HepG2 (cell line): ENCODE data around the gene PPM1H. TPM values are rescaled to one million over a fixed set of nuclear protein-coding genes. Genes with fewer than 3 reads are reported as not detected.

ENCODE experiments used
- ATAC-seq: fragments of 200-7000 bp; cut with Tn5 transposase; 3 replicates; pipeline ENCODE4 v1.9.1; 2020; ENCODE audit warnings: mild to moderate bottlenecking, moderate library complexity
- BruUV-seq: library from RNA; stranded (reverse); fragments of 400-500 nt; replicated peaks from 2 replicates; lab custom pipeline; 2021; lab: Mats Ljungman, UMichigan
- CTCF ChIA-PET: fragments of 300-600 bp; formaldehyde crosslinking; extraction: SDS; loops from one replicate; lab custom pipeline; 2021; ENCODE audit warnings: low total read pairs, inconsistent platforms, low intra/inter-chr PET ratio; lab: Yijun Ruan, JAX
- POLR2A ChIA-PET: fragments of 350-600 bp; sonication (Branson Sonifier 250); formaldehyde crosslinking; loops from one replicate; lab custom pipeline; 2020; ENCODE audit warnings: antibody characterized with exemption, inconsistent platforms; lab: Yijun Ruan, JAX
- DNase-seq: peaks from one replicate; pipeline ENCODE4 v3.0.0-alpha.2; 2015; ENCODE audit warnings: low spot score
- FAIRE-seq: peaks from 3 replicates; lab custom pipeline; 2011; peaks lifted over from hg19 to GRCh38; lab: Jason Lieb, UNC
- H2AFZ ChIP-seq: one replicate; pipeline ENCODE4 v1.6.1; 2011; ENCODE audit warnings: low read length, inconsistent platforms
- H3K27ac ChIP-seq: fragments of 300-600 bp; 3 replicates; pipeline ENCODE4 v1.8.0; 2011; ENCODE audit warnings: mixed run types, mild to moderate bottlenecking, mixed read lengths, low read length, inconsistent platforms; ENCODE audit not compliant: insufficient read depth; ENCODE audit errors: extremely low read length
- H3K27me3 ChIP-seq, 2 experiments: fragments of 200-600 bp in 1 of 2; 2 replicates in 1 of 2; 3 replicates in 1 of 2; pipeline versions ENCODE4 v1.6.0 to v1.8.0; 2011; ENCODE audit warnings: low read length in 2 of 2, mild to moderate bottlenecking in 2 of 2, moderate library complexity in 2 of 2, inconsistent platforms in 1 of 2; ENCODE audit not compliant: insufficient read depth in 2 of 2, control insufficient read depth in 1 of 2
- H3K36me3 ChIP-seq, 2 experiments: fragments of 200-600 bp in 1 of 2; replicated peaks in 1 of 2; 2 replicates in 1 of 2; 3 replicates in 1 of 2; pipeline versions ENCODE4 v1.5.1 to v1.8.0; 2011; ENCODE audit warnings: low read length in 2 of 2, inconsistent platforms in 1 of 2; ENCODE audit not compliant: insufficient read depth in 2 of 2, control insufficient read depth in 1 of 2
- H3K4me1 ChIP-seq: 2 replicates; pipeline ENCODE4 v1.5.1; 2012; ENCODE audit warnings: low read length, inconsistent platforms; ENCODE audit not compliant: insufficient read depth
- H3K4me2 ChIP-seq: 2 replicates; pipeline ENCODE4 v1.6.0; 2011; ENCODE audit warnings: low read depth, low read length, inconsistent platforms
- H3K4me3 ChIP-seq, 3 experiments: fragments of 200-600 bp in 1 of 3; sonication (generic), shearing (Covaris generic) in 1 of 3; replicated peaks in 1 of 3; 2 replicates each; pipeline ENCODE4 v1.5.1; 2011 to 2016; ENCODE audit warnings: low read length in 3 of 3, inconsistent platforms in 2 of 3, low read depth in 2 of 3, mild to moderate bottlenecking in 2 of 3, control low read depth in 1 of 3, mixed read lengths in 1 of 3; ENCODE audit not compliant: insufficient read depth in 1 of 3
- H3K79me2 ChIP-seq: one replicate; pipeline ENCODE4 v1.6.1; 2011; ENCODE audit warnings: low read length, inconsistent platforms; ENCODE audit not compliant: insufficient read depth
- H3K9ac ChIP-seq: 2 replicates; pipeline ENCODE4 v1.6.0; 2011; ENCODE audit warnings: mild to moderate bottlenecking, low read depth, low read length, inconsistent platforms; ENCODE audit not compliant: insufficient read depth
- H3K9me3 ChIP-seq: 2 replicates; pipeline ENCODE4 v1.5.1; 2012; ENCODE audit warnings: mild to moderate bottlenecking, low read length
- H4K20me1 ChIP-seq: 2 replicates; pipeline ENCODE4 v1.6.0; 2011; ENCODE audit warnings: inconsistent platforms, mild to moderate bottlenecking, low read length, moderate library complexity; ENCODE audit not compliant: insufficient read depth
- BCL6 ChIP-seq: IDR thresholded peaks from 2 replicates; pipeline ENCODE4 v1.6.1; 2016; ENCODE audit warnings: missing genetic modification reagents, missing compliant biosample characterization
- ESRRA ChIP-seq: sonication (generic); formaldehyde crosslinking; IDR thresholded peaks from 2 replicates; pipeline ENCODE4 v1.5.1; 2020; ENCODE audit warnings: mild to moderate bottlenecking, low read depth, missing genetic modification reagents
- ETV5 ChIP-seq: IDR thresholded peaks from 2 replicates; pipeline ENCODE4 v1.6.1; 2018; ENCODE audit warnings: missing biosample characterization, missing genetic modification reagents, inconsistent platforms, borderline replicate concordance
- FOSL2 ChIP-seq: sonication (generic); formaldehyde crosslinking; IDR thresholded peaks from 2 replicates; pipeline ENCODE4 v1.4.0; 2020; ENCODE audit warnings: missing genetic modification reagents
- HNRNPLL ChIP-seq: fragments of 200-400 bp; formaldehyde crosslinking; IDR thresholded peaks from 2 replicates; pipeline ENCODE4 v1.6.1; 2017; ENCODE audit warnings: mild to moderate bottlenecking, low read depth, low read length; ENCODE audit not compliant: poor library complexity, severe bottlenecking
- NAIF1 ChIP-seq: sonication (generic); formaldehyde crosslinking; IDR thresholded peaks from 2 replicates; pipeline ENCODE4 v1.5.0; 2020; ENCODE audit warnings: mild to moderate bottlenecking, missing genetic modification reagents, borderline replicate concordance
- PAF1 ChIP-seq: IDR thresholded peaks from 2 replicates; pipeline ENCODE4 v1.6.1; 2016; ENCODE audit warnings: missing genetic modification reagents, missing compliant biosample characterization
- SETDB1 ChIP-seq: sonication (generic); formaldehyde crosslinking; IDR thresholded peaks from 2 replicates; pipeline ENCODE4 v1.5.1; 2020; ENCODE audit warnings: missing genetic modification reagents, mild to moderate bottlenecking, borderline replicate concordance
- SOX13 ChIP-seq, 3 experiments: fragments of 450-650 bp in 1 of 3; sonication (generic) in 1 of 3; formaldehyde crosslinking in 1 of 3; IDR thresholded peaks in 2 of 3; conservative IDR thresholded peaks in 1 of 3; 2 replicates each; pipeline versions ENCODE4 v1.5.0 to v1.6.1; 2016 to 2020; ENCODE audit warnings: antibody characterized with exemption in 1 of 3, mild to moderate bottlenecking in 1 of 3, missing compliant biosample characterization in 1 of 3, missing genetic modification reagents in 1 of 3, moderate library complexity in 1 of 3
- ZFP36L1 ChIP-seq: sonication (generic); formaldehyde crosslinking; IDR thresholded peaks from 2 replicates; pipeline ENCODE4 v1.8.0; 2022; ENCODE audit warnings: mild to moderate bottlenecking, missing genetic modification reagents, moderate library complexity
- ZMYM3 ChIP-seq: sonication (generic); formaldehyde crosslinking; IDR thresholded peaks from 2 replicates; pipeline ENCODE4 v1.5.1; 2020; ENCODE audit warnings: mild to moderate bottlenecking, missing genetic modification reagents
- ZNF451 ChIP-seq: sonication (generic); formaldehyde crosslinking; IDR thresholded peaks from 2 replicates; pipeline ENCODE4 v1.5.0; 2020; ENCODE audit warnings: mild to moderate bottlenecking, missing genetic modification reagents
- ZNF7 ChIP-seq: IDR thresholded peaks from 2 replicates; pipeline ENCODE4 v1.6.1; 2016; ENCODE audit warnings: missing biosample characterization, missing genetic modification reagents
- WGBS: methylation state at CpG from one replicate; pipeline ENCODE4 v1.1.6; 2017; ENCODE audit warnings: low lambda C conversion rate; 5-methylcytosine and 5-hydroxymethylcytosine counted together
- in situ Hi-C: cut with HindIII; loops from 2 replicates; pipeline ENCODE4 v1.10.0; 2017; ENCODE audit warnings: low pct_unique_long_range_greater_than_20kb; ENCODE audit not compliant: extremely low pct_ligation_motif_present
- intact Hi-C: fragments of 100-400 bp; cut with micrococcal nuclease; formaldehyde crosslinking; loops from one replicate; pipeline ENCODE4 v1.10.0; 2022; ENCODE audit not compliant: unreplicated experiment
- polyA plus RNA-seq, 8 experiments: library from polyadenylated mRNA; depleted of rRNA in 3 of 8; stranded (reverse) in 7 of 8; unstranded in 1 of 8; fragments of >200 nt; fragmentation: Illumina TruSeq in 4 of 8; extraction: Trizol in 4 of 8; gene quantifications; 2 replicates each; pipeline versions ENCODE4 v1.2.1 to v1.2.3, GENCODE V29; 2011 to 2016; ENCODE audit warnings: low read depth in 4 of 8, missing spikeins in 1 of 8, mixed read lengths in 1 of 8; ENCODE audit not compliant: insufficient read depth in 1 of 8
- total RNA-seq, 5 experiments: library from RNA; depleted of rRNA; stranded (reverse); fragments of >200 nt; fragmentation: Illumina TruSeq; extraction: Trizol; gene quantifications; 2 replicates each; pipeline ENCODE4 v1.2.3, GENCODE V29; 2016; ENCODE audit warnings: low read depth in 1 of 5
- TF ChIP-seq, protein P1 (sequence below), 2 experiments: sonication (generic) in 1 of 2; formaldehyde crosslinking in 1 of 2; IDR thresholded peaks; 2 replicates each; pipeline versions ENCODE4 v1.4.0 to v1.6.1; 2018 to 2020; ENCODE audit warnings: missing genetic modification reagents in 2 of 2, borderline replicate concordance in 1 of 2, low read depth in 1 of 2, mild to moderate bottlenecking in 1 of 2, missing biosample characterization in 1 of 2
- TF ChIP-seq, protein P2 (sequence below): sonication (generic); formaldehyde crosslinking; IDR thresholded peaks from 2 replicates; pipeline ENCODE4 v1.5.0; 2020; ENCODE audit warnings: missing genetic modification reagents
- TF ChIP-seq, protein P3 (sequence below): IDR thresholded peaks from 2 replicates; pipeline ENCODE4 v1.6.1; 2016; ENCODE audit warnings: mild to moderate bottlenecking, missing biosample characterization, missing genetic modification reagents

Gene PPM1H
- total and polyA plus RNA-seq, 2 of the 13 experiments (the other 11 are each of a cell fraction or from before 2014, with no cell fraction given), result 29.1 to 38.1 TPM

DNA sequence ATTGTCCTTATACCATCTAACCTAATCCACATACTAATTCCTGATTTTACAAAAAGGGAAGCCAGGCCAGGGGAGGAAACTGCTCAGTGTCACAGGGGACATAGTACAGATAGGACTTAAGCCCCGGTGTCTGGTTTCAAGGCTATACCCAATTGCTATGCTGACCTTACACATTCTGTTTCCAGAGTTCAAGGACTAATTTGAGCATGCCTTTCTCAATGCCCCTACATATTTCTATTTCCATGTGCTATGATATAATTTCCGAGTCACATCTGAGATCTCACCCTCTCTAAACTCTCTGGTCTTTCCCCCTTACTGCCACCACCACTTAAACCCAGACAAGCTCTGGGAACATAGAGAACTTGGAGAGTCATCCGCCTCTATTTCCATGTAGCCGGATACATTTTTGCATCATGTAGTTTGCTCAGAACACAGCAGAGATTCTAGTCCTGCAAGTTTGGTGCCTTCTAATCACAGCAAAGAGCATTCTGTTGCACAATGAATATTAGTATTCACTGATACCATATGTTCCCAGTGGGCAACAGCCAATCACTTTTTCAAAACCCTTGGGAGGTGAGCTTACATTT lies 34.2 kb downstream of the PPM1H start (continued):
- TF ChIP-seq SOX13 (IDR thresholded peaks at IDR 0.05) (no peak), SOX13 (CRISPR knock-in tag; conservative IDR thresholded peaks at IDR 0.05 in 1 of 2, IDR thresholded peaks at IDR 0.05 in 1 of 2) (peak in 1 of 2 experiments; percentile 81; a peak in 2 of 4 replicates)
- TF ChIP-seq, protein P1, sequence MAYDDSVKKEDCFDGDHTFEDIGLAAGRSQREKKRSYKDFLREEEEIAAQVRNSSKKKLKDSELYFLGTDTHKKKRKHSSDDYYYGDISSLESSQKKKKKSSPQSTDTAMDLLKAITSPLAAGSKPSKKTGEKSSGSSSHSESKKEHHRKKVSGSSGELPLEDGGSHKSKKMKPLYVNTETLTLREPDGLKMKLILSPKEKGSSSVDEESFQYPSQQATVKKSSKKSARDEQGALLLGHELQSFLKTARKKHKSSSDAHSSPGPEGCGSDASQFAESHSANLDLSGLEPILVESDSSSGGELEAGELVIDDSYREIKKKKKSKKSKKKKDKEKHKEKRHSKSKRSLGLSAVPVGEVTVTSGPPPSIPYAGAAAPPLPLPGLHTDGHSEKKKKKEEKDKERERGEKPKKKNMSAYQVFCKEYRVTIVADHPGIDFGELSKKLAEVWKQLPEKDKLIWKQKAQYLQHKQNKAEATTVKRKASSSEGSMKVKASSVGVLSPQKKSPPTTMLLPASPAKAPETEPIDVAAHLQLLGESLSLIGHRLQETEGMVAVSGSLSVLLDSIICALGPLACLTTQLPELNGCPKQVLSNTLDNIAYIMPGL (CRISPR knock-in tag; IDR thresholded peaks at IDR 0.05; ENCODE audit: borderline replicate concordance in 1 of 2, low read depth in 1 of 2), result 0 out of 4 replicates have a peak, but pooled peaks of 1 of the 2 experiments have one; percentile 9

DNA sequence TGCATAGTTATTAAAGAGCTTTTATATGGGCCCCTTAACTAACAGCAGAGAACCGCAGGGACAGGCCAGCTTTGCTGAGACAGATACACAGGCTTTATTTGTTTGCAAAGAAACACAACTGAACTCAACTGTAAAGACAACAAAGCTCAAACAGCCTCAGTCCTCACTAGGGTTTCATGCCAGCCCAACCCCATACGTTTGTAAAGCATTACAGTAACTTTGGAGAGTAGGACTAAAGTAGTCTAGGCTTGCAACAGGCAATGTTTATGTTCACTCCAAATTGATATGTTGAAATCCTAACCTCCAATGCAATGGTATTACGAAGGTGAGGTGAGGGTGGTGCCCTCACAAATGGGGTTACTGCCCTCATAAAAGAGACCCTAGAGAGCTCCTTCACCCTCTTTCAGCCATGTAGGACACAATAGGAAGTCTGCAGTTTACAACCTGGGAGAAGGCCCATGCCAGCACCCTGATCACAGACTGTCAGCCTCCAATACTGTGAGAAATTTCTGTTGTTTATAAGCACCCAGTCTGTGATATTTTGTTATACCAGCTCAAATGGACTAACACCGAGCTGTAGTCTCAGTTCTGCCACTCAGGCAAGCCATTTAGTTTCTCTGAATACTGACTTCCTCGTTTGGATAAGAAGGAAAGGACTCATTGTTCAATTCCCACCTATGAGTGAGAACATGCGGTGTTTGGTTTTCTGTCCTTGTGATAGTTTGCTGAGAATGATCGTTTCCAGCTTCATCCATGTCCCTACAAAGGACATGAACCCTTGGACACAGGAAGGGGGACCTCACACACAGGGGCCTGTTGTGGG lies 35.2 kb downstream of the PPM1H start:
- Histone ChIP-seq H3K79me2 (peaks cover 66% of the 10 kb centered on the region), H4K20me1 (no peaks in the 10 kb centered on the region), H3K4me3 (peak overlapping the region in 1 of 3 experiments; percentile 4; a peak in 1 of 6 replicates), H3K9me3 (no peaks in the 10 kb centered on the region), H3K4me1 (peaks cover 76% of the 10 kb centered on the region), H3K4me2 (peak overlapping the region; percentile 60), H2AFZ (no peak overlapping the region), H3K9ac (peak overlapping the region; percentile 63), H3K27ac (peak overlapping the region; percentile 87), H3K36me3 (peaks cover 1 to 10% of the 10 kb centered on the region in 2 experiments; a peak in 4 of 5 replicates), H3K27me3 (no peaks in the 10 kb centered on the region)
- 24% methylated on average over 7 of the region's 7 CpGs for WGBS
- intact Hi-C loops (loop anchor here (1.0 to 2.0 kb wide), 3 partner anchors 7 to 35 kb away; partner anchors contain the start of gene PPM1H), in situ Hi-C loops (no loop called here)
- DNase-seq, result peak; percentile 59
- ATAC-seq, result peak; percentile 59
- ChIA-PET CTCF (no interaction called here), POLR2A (interaction anchor here (0.7 to 3.5 kb wide), 5 partner anchors 8 to 56 kb away, joined by 3 to 27 read pairs (median 3); partner anchors contain the start of gene PPM1H)
- FAIRE-seq, result peak; percentile 46
- BruUV-seq, result no TSS peak
- no peak for TF ChIP-seq ETV5 (CRISPR knock-in tag)
- TF ChIP-seq FOSL2 (CRISPR knock-in tag), result 0 out of 2 replicates have a peak, but pooled peaks have one; percentile 9
- TF ChIP-seq HNRNPLL, result no peak
- TF ChIP-seq SETDB1 (CRISPR knock-in tag), result no peak
- TF ChIP-seq, protein P2, sequence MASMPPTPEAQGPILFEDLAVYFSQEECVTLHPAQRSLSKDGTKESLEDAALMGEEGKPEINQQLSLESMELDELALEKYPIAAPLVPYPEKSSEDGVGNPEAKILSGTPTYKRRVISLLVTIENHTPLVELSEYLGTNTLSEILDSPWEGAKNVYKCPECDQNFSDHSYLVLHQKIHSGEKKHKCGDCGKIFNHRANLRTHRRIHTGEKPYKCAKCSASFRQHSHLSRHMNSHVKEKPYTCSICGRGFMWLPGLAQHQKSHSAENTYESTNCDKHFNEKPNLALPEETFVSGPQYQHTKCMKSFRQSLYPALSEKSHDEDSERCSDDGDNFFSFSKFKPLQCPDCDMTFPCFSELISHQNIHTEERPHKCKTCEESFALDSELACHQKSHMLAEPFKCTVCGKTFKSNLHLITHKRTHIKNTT (CRISPR knock-in tag), result no peak
- no peak for TF ChIP-seq ZMYM3
- TF ChIP-seq ZNF451 (CRISPR knock-in tag), result no peak
- TF ChIP-seq BCL6 (CRISPR knock-in tag), result peak; percentile 21; the same call in 1 of the 2 replicates
- TF ChIP-seq NAIF1 (CRISPR knock-in tag), result no peak
- TF ChIP-seq ZFP36L1, result no peak
- TF ChIP-seq, protein P3, sequence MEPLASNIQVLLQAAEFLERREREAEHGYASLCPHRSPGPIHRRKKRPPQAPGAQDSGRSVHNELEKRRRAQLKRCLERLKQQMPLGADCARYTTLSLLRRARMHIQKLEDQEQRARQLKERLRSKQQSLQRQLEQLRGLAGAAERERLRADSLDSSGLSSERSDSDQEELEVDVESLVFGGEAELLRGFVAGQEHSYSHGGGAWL (CRISPR knock-in tag), result no peak
- TF ChIP-seq ESRRA, result no peak
- no peak for TF ChIP-seq ZNF7 (CRISPR knock-in tag)
- no peak for TF ChIP-seq PAF1 (CRISPR knock-in tag)
